ENCODE results near the gene CLASP1. TPM values are rescaled to one million over a fixed set of nuclear protein-coding genes. Genes with fewer than 3 reads are reported as not detected.
A peak's percentile ranks its signal among the peaks of the same experiment; 100 is the strongest.
"Not testable (repeated sequence)": the region's sequence is repeated elsewhere in the genome, so short reads cannot be mapped to it uniquely, and the experiment has no call there.

Gene CLASP1
- polyA plus RNA-seq, 3 donors from 2014 or later, result 7.4 to 46.8 (median 22.0) TPM

DNA sequence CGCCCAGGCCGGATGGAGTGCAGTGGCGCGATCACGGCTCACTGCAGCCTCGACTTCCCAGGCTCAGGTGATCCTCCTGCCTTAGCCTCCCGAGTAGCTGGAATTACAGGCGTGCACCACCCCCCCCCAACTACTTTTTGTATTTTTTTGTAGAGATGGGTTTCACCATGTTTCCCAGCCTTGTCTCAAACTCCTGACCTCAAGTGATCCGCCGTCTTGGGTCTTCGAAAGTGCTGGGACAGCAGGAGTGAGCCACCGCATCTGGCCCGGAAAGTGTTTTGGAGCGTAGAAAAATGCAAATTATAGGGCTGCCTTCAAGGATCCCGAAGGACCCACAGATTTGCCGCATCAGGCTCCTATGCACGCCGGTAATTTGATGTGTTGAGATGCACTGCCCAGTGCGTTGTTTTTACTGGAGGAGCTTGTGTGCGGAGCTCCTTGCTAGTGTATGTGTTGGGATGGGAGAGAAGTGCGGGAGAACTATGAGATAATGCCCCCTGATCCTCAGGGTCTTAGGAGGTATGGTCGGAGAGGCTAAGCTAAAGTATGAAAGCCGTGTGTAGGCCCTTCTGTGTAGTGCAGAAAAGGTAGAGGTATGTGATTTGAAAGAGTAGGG is 1.2 kb upstream of the CLASP1 start:
- H3K4me1 Mint-ChIP-seq, result peaks cover 46 to 70% of the 10 kb centered on the region in 2 donors
- no peaks in the 10 kb centered on the region for H3K36me3 Mint-ChIP-seq
- H3K9me3 Mint-ChIP-seq, result no peaks in the 10 kb centered on the region
- peak overlapping the region; percentile 99 to 100 (median 100) for H3K27ac Mint-ChIP-seq
- DNase-seq, result peak in 1 of 3 donors; percentile 4
- H3K4me3 Mint-ChIP-seq, result peak overlapping the region; percentile 97 to 100 (median 99)
- H3K27me3 Mint-ChIP-seq (ENCODE audit: low read depth in 3 of 3), result peaks cover 16 to 25% (median 25%) of the 10 kb centered on the region in 3 donors

DNA sequence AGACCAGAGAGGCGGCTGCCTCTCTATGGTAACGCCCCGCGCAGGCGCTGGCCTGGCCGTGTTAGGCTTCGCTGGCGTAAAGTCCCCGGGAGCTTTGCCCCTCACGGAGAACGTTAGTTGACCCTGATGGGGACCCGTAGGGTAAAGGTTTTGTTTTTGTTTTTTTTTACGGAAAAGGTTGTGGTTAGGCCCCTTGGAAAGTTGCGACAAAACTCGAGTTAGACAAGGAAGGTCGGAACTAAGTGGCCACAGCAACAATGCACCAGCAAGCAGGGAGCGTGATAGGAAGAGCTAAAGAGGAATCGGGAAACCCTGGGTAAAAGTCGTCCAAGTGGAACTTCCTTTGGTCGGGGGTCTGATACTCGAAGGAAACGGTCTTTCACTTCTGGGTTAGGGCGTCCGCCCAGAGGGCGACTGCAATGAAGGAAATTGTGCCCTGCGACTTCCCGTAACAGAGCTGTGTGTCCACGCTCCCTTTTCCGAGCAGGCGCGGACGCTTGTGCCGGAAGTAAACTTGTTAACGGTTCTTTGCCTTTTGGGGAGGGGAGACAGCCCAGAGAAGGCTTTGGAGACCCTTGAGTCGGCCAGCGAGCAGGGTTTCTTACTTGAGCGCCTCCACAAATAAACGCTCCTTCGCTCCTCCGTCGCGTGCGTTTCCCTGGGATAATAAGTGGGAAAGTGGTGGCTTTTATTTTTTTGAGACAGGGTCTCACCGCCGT is 493 bp upstream of the CLASP1 start:
- Mint-ChIP-seq H3K27ac (peak overlapping the region; percentile 99 to 100 (median 100)), H3K9me3 (no peaks in the 10 kb centered on the region), H3K36me3 (no peaks in the 10 kb centered on the region), H3K4me1 (peaks cover 51 to 76% of the 10 kb centered on the region in 2 donors), H3K4me3 (peak overlapping the region; percentile 97 to 100 (median 99)), H3K27me3 (ENCODE audit: low read depth in 3 of 3) (peaks cover 16 to 25% (median 25%) of the 10 kb centered on the region in 3 donors)
- DNase-seq, result peak; percentile 97 to 98 (median 98)

DNA sequence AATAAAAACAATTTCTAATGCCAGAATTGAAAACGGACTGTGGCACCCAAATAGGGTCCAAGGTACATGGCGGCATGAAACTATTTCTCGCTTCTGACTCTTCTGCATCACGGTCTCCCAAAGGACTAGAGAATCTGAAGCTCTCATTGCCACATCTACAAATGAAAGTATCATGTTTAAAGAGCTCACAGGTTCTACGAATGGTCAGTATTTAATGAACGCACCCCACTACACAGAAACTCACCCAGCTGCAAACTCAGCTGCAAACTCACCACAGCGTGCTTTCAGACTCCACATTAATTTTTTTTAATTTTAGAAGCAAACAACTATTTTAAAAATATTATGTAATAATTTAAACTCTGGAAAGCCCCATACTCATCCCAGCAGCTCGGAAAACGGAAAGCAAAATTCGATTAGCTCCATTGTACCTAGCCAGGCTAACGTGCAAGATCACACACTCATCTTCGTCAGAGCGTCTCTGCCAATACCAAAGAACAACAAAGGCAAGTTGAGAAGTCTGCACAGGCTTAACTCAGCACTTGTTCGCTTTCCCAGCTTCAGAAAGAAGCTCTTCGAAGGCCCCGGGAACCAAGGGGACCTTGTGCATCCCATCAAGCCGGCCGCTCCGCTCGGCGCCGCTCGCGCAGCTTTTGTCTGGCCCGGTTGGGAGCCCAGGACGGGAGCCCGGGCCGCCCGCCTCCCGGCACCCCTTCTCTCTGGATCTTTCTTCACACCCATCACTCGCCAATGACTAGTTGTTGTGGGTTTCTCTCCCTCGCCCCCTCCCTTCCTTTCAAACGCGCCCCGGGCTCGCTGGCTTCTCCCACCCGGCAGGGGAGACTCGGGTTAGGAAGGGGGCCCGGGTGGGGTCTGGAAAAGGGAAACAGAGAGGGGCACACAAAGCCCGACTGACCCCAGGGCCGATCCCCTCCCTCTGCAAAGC is 785 bp downstream of the CLASP1 start:
- Mint-ChIP-seq H3K4me3 (peak overlapping the region; percentile 97 to 100 (median 99)), H3K36me3 (no peaks in the 10 kb centered on the region), H3K27ac (peak overlapping the region; percentile 88 to 100 (median 99)), H3K4me1 (peaks cover 54 to 75% of the 10 kb centered on the region in 2 donors), H3K9me3 (no peaks in the 10 kb centered on the region), H3K27me3 (ENCODE audit: low read depth in 3 of 3) (peaks cover 16 to 25% (median 25%) of the 10 kb centered on the region in 3 donors)
- DNase-seq, result peak; percentile 58 to 61 (median 58)

DNA sequence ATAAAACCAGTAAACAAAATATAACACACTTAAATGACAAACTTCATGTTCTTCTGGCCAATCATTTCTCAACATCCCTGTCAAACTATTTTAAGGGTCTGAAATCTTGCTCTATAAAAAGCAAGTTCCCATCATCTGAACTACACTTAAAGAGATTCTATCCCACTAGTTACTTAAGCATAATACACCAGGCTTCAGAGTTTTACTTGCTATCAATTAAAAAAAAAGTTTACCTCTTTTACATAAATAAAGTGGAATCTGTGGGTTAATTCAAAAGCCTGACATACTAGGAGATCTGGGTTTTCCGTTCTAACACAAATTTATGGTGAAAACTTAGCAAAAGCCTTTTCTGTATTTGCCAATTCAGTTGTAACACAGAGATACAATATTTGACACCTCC is 1.9 kb downstream of the CLASP1 start:
- peak overlapping the region; percentile 69 to 100 (median 95) for H3K27ac Mint-ChIP-seq
- peak overlapping the region; percentile 97 to 100 (median 99) for H3K4me3 Mint-ChIP-seq
- H3K27me3 Mint-ChIP-seq (ENCODE audit: low read depth in 3 of 3), result peaks cover 16 to 25% (median 25%) of the 10 kb centered on the region in 3 donors
- no peaks in the 10 kb centered on the region for H3K9me3 Mint-ChIP-seq
- no peaks in the 10 kb centered on the region for H3K36me3 Mint-ChIP-seq
- peaks cover 58 to 73% of the 10 kb centered on the region in 2 donors for H3K4me1 Mint-ChIP-seq
- no peak for DNase-seq

DNA sequence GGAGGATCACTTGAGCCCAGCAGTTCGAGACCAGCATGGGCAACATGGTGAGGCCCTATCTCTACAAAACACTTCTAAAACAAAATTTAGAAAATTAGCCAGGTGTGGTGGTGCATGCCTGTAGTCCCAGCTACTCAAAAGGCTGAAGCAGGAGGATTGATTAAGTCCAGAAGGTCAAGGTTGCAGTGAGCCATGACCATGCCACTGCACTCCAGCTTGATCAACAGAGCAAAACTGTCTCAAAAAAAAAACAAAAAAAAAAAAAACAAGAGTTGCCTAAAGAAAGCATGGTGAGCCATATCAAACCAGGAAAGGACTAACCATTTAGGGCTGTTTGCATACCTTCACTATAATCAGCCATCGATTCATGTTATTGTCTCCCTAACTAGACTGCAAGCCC is 4.5 kb downstream of the CLASP1 start:
- peaks cover 52 to 74% of the 10 kb centered on the region in 2 donors for H3K4me1 Mint-ChIP-seq
- peaks cover 0 to 4% (median 0%) of the 10 kb centered on the region in 3 donors for H3K36me3 Mint-ChIP-seq
- H3K27ac Mint-ChIP-seq, result peak overlapping the region in 4 of 6 donors; percentile 8 to 64 (median 32)
- H3K9me3 Mint-ChIP-seq, result no peaks in the 10 kb centered on the region
- H3K4me3 Mint-ChIP-seq, result peak overlapping the region in 1 of 5 donors; percentile 3
- no peak for DNase-seq
- peaks cover 12 to 15% (median 13%) of the 10 kb centered on the region in 3 donors for H3K27me3 Mint-ChIP-seq (ENCODE audit: low read depth in 3 of 3)

DNA sequence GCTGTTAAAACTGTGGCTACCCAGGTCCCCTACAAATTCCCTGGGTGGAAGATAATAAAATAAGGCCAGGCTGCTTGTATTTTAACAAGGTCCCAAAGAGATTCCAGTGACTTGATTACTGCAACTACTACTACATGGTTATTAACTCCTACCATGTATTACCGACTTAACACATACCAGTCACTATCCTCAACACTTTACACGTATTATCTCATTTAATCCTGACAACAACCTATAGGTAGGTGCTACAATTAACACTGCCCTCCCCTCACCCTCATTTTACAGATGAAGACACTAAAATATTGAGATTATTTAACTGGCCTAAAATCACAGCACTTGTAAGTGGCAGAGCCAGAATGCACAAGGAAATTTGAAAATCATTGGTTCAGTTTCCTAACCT is 5.4 kb downstream of the CLASP1 start:
- no peak for DNase-seq
- Mint-ChIP-seq H3K9me3 (no peaks in the 10 kb centered on the region), H3K27ac (peak overlapping the region in 1 of 6 donors; percentile 7), H3K4me3 (no peak overlapping the region), H3K27me3 (ENCODE audit: low read depth in 3 of 3) (peaks cover 4 to 8% (median 5%) of the 10 kb centered on the region in 3 donors), H3K36me3 (peaks cover 0 to 9% (median 0%) of the 10 kb centered on the region in 3 donors), H3K4me1 (peaks cover 54 to 80% of the 10 kb centered on the region in 2 donors)

DNA sequence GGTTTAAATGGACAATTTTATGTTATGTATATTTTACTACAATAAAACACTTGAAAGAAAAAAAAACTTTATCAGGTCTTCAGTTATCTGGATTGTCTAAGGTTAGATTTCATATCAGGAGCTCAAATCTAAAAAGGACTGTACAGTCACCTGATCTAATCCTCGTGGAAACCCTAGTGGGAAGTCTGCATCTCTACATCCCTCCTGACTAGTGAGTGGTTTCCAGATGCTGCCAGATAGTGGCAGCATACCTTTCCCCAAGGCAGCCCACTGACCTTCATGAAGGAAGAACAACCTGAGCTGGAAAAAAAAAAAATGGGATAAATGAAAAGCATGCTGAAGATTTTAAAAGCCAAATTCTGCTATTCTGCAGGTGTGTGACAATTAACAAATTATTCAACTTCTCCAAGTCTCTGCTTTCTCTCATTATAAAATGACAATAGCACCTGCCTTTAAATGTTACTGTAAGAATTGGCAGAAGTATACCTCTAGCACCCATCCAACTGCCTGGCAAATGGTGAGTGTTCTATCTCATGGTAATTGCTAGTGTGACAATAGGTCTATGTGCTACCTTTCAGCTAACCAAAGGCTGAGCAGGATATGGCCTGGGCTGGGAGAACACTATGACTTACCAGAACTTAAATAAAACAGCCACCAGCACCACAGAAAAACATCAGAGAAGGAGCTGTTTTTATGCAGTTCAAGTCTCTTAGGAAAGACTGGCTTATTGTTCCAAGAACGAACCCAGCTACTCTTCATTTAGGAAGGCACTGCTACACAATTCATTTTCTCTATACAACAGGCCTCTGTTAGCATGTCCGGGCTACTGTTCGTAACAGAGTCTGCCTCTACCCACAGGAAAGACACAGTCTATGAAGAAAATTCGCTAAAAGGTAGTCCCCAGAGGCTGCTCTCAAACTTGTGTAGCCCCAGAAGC is 8.6 kb downstream of the CLASP1 start:
- Mint-ChIP-seq H3K4me1 (peaks cover 45 to 73% of the 10 kb centered on the region in 2 donors), H3K4me3 (no peak overlapping the region)
- no peak for DNase-seq

DNA sequence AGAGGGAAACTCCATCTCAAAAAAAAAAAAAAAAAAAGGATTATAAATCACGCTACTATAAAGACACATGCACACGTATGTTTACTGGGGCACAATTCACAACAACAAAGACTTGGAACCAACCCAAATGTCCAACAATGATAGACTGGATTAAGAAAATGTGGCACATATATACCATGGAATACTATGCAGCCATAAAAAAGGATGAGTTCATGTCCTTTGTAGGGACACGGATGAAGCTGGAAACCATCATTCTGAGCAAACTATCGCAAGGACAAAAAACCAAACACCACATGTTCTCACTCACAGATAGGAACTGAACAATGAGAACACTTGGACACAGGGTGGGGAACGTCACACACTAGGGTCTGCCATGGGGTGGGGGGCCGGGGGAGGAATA is 9.4 kb downstream of the CLASP1 start:
- H3K27ac Mint-ChIP-seq, result peak overlapping the region in 1 of 6 donors; percentile 67
- DNase-seq; H3K36me3 Mint-ChIP-seq; H3K4me3 Mint-ChIP-seq; H3K9me3 Mint-ChIP-seq; H3K27me3 Mint-ChIP-seq (ENCODE audit: low read depth in 3 of 3): not testable (repeated sequence)
- H3K4me1 Mint-ChIP-seq, result peaks cover 43 to 72% of the 10 kb centered on the region in 2 donors

More for the DNA sequence above, 8.6 kb downstream of the CLASP1 start:
- Mint-ChIP-seq H3K9me3 (no peaks in the 10 kb centered on the region), H3K27me3 (ENCODE audit: low read depth in 3 of 3) (peaks cover 0 to 3% (median 0%) of the 10 kb centered on the region in 3 donors), H3K27ac (peak overlapping the region in 5 of 6 donors; percentile 28 to 68 (median 55)), H3K36me3 (peaks cover 0 to 9% (median 8%) of the 10 kb centered on the region in 3 donors)

DNA sequence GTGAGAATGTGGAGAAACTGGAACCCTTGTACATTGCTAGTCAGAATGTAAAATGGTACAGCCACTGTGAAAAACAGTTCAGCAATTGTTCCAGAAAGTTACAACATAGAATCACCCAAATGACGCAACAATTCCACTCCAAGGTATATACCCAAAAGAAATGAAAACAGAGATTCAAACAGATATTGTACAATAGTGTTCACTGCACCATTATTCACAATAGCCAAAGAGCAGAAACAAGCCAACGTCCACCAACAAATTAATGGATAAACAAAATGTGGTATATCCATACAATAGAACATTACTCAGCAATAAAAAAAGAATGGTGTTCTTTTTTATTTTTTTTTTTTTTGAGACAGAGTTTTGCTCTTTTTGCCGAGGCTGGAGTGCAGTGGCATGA is 10.9 kb downstream of the CLASP1 start:
- H3K4me1 Mint-ChIP-seq, result peaks cover 47 to 73% of the 10 kb centered on the region in 2 donors
- peak overlapping the region in 3 of 6 donors; percentile 17 to 68 (median 26) for H3K27ac Mint-ChIP-seq
- no peak for DNase-seq

DNA sequence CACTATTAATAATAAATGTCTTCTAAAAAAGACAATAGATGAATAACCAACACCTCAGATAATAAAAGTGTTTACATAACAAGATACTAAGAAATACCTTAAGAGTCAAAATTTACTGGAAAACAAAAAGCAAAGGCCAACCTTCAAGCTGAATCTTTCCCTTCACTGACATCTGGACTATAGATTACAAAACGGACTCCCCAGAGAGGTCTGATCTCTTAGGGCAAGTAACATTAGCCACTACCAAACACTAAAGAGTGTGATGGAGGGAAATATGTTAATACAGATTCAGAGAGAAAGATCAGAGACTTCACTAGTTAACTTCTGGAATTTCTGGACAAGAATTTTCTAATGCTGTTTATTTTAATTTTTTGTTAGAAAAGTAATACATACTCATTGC is 13.9 kb downstream of the CLASP1 start:
- H3K9me3 Mint-ChIP-seq, result no peaks in the 10 kb centered on the region
- DNase-seq, result no peak
- H3K4me1 Mint-ChIP-seq, result peaks cover 39 to 62% of the 10 kb centered on the region in 2 donors
- no peak overlapping the region for H3K4me3 Mint-ChIP-seq
- peaks cover 0 to 3% (median 0%) of the 10 kb centered on the region in 3 donors for H3K27me3 Mint-ChIP-seq (ENCODE audit: low read depth in 3 of 3)
- H3K36me3 Mint-ChIP-seq, result peaks cover 0 to 9% (median 8%) of the 10 kb centered on the region in 3 donors
- peak overlapping the region in 1 of 6 donors; percentile 86 for H3K27ac Mint-ChIP-seq

More for the DNA sequence above, 10.9 kb downstream of the CLASP1 start:
- peaks cover 0 to 9% (median 8%) of the 10 kb centered on the region in 3 donors for H3K36me3 Mint-ChIP-seq
- H3K27me3 Mint-ChIP-seq (ENCODE audit: low read depth in 3 of 3), result peaks cover 0 to 3% (median 0%) of the 10 kb centered on the region in 3 donors
- no peaks in the 10 kb centered on the region for H3K9me3 Mint-ChIP-seq
- no peak overlapping the region for H3K4me3 Mint-ChIP-seq

DNA sequence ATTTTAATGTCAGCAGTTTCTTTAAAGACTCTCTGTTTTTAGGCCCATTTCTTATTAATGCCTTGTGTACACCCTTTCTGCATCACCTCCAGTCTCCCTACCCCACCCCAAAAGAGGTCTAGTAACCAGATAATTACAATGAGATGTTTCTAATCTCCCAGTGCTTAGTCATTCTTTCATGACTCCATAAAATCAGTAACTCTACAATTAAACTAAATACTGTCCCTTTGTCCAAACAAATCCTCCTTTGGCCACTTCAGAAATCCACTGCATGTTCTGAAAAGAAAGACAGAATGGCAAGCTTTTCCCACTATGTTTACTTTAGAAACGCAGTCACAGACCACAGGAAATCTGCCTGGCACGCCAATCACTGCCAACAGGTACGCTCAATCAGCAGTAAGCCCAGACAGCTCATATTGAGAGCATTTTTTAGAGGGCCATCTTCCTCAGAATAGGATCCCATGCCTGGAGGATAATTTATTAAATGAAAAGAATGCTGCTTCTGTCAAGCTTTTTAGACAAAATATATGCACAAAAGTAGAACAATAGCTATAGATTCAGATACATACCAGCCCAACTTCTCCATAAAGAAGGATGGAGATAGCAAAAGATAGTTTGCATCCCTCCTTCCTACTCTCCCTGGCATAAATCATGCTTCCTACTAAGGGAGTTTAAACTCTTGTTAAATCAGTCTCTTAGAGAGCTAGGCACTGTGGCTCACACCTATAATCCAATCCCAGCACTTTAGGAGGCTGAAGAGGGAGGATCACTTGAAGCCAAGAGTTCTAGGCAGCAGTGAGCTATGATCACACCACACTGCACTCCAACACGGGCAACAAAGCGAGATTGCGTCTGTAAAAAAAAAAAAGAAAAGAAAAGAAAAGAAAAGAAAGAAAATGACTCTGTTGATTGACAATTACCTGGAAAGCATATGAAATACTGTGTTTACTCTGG is 14.6 kb downstream of the CLASP1 start:
- Mint-ChIP-seq H3K9me3 (no peaks in the 10 kb centered on the region), H3K27me3 (ENCODE audit: low read depth in 3 of 3) (peaks cover 0 to 2% (median 0%) of the 10 kb centered on the region in 3 donors), H3K27ac (peak overlapping the region; percentile 37 to 86 (median 50)), H3K36me3 (peaks cover 0 to 8% (median 4%) of the 10 kb centered on the region in 3 donors), H3K4me3 (no peak overlapping the region), H3K4me1 (peaks cover 39 to 61% of the 10 kb centered on the region in 2 donors)
- no peak for DNase-seq

Data from immature natural killer cell (primary cell).